Fibroblast of peridontal ligament (primary cell): ENCODE results near the gene ZAP70.

Experiments
- DNase-seq: peaks from one replicate; pipeline ENCODE4 v3.0.0-alpha.2; 2010; ENCODE audit errors: extremely low read depth

ZAP70 gene

GRCh38 chr2:97733341-97734035 is 20.1 kb downstream of the ZAP70 start:
- no peak for DNase-seq

- no peak for DNase-seq
These were observed 21.0 kb downstream of the ZAP70 start for GRCh38 chr2:97734061-97735051.

GRCh38 chr2:97735161-97735561 is 21.8 kb downstream of the ZAP70 start:
- DNase-seq = no peak

- no peak for DNase-seq
These were observed 22.8 kb downstream of the ZAP70 start for GRCh38 chr2:97736185-97736584.

GRCh38 chr2:97736608-97737330 is 23.4 kb downstream of the ZAP70 start:
- DNase-seq = no peak

GRCh38 chr2:97737421-97738178 is 24.2 kb downstream of the ZAP70 start:
- DNase-seq = no peak

- DNase-seq = no peak
These were observed 25.0 kb downstream of the ZAP70 start for GRCh38 chr2:97738179-97739019.

GRCh38 chr2:97739020-97739892 is 25.9 kb downstream of the ZAP70 start:
- no peak for DNase-seq

GRCh38 chr2:97739893-97740245 is 26.5 kb downstream of the ZAP70 start:
- no peak for DNase-seq

GRCh38 chr2:97740590-97741182 is 27.3 kb downstream of the ZAP70 start:
- DNase-seq = peak; percentile 21

- DNase-seq = no peak
These were observed 27.9 kb downstream of the ZAP70 start for GRCh38 chr2:97741251-97741650.

GRCh38 chr2:97741686-97742085 is 28.3 kb downstream of the ZAP70 start:
- DNase-seq = no peak

GRCh38 chr2:97742381-97742847 is 29.0 kb downstream of the ZAP70 start:
- DNase-seq = no peak

GRCh38 chr2:97743913-97744312 is 30.5 kb downstream of the ZAP70 start:
- no peak for DNase-seq

- DNase-seq = no peak
These were observed 32.2 kb downstream of the ZAP70 start for GRCh38 chr2:97745474-97746174.

- DNase-seq = no peak
These were observed 33.9 kb downstream of the ZAP70 start for GRCh38 chr2:97747285-97747684.

- no peak for DNase-seq
These were observed 34.3 kb downstream of the ZAP70 start for GRCh38 chr2:97747716-97748115.

GRCh38 chr2:97749581-97749980 is 36.2 kb downstream of the ZAP70 start:
- DNase-seq = no peak
